Ovary (tissue), 3 donors: Measurements from ENCODE around the gene MAGEL2.

Source experiments
- CTCF ChIP-seq, 3 donors: fragments of 450-650 bp in 2 of 3; fragments of 200-600 bp in 1 of 3; IDR thresholded peaks; one replicate each; pipeline versions ENCODE4 v1.5.1 to v1.8.0; 2016 to 2022; ENCODE audit warnings: antibody characterized with exemption in 3 of 3, mild to moderate bottlenecking in 1 of 3
- EP300 ChIP-seq: sonication (generic); formaldehyde crosslinking; IDR thresholded peaks from one replicate; pipeline ENCODE4 v1.6.1; 2017; ENCODE audit warnings: antibody characterized with exemption
- donor health status: DM: no; HTN: no; CAD: no.

GRCh38 chr15:23599053-23599452 lies 48.6 kb downstream of the MAGEL2 start:
- TF ChIP-seq EP300 (no peak), CTCF (IDR thresholded peaks at IDR 0.05) (no peak)
